ENCODE results near the gene TPPP2. TPM values are rescaled to one million over a fixed set of nuclear protein-coding genes. Genes with fewer than 3 reads are reported as not detected.

The TPPP2 gene
- total and polyA plus RNA-seq, 4 donors, result 1.5 to 5.9 (median 1.6) TPM

DNA sequence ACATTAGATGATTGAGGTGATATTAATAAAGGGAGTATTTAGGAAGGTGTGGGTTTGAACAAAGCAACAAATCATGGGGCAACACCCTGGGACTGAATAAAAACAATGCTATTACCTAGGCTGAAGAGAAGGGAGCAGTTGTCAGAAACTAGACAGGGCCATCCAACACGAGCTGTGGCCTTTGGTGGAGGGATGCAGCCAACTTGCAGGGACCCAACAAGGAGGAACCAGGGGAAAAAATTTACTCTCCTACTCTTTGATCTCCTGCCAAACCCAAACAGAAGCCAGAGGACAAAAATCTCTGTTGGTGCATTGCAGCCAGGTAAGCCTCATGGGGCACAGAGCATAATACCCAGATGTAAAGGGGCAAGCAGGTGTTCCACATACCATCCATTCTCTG, 18.9 kb upstream of the TPPP2 start (continued):
- TF ChIP-seq YY1 (IDR thresholded peaks at IDR 0.05), result no peak
- no peak for TF ChIP-seq GABPA (IDR thresholded peaks at IDR 0.05 in 1 of 2, conservative IDR thresholded peaks at IDR 0.05 in 1 of 2)

DNA sequence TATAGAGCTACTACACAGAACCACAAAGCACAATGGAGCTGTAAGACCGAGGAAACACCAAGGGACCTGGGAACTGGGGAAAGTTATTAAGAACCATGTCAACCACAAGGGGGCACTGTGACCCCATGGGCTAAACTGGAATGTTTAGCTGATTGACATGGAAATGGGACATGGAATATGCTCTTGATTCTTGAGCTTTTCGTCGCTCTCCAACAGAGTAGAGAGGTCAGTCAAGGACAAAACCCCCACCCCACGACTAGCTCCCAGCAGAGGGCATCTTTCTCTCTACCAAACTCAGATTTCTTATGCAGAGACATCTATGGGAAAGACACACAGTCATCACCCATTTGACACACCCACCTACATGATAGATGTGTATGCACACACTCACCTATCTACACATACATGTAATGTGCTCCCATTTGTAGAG, 15.2 kb upstream of the TPPP2 start:
- Histone ChIP-seq H3K9ac (ENCODE audit: low read depth in 1 of 2, low read length in 2 of 2) (no peak overlapping the region), H3K27ac (ENCODE audit: low read depth in 1 of 2, low read length in 2 of 2) (no peak overlapping the region), H3K9me3 (ENCODE audit: control insufficient read depth in 4 of 4, low read length in 3 of 4) (no peaks in the 10 kb centered on the region), H3K36me3 (ENCODE audit: control insufficient read depth in 4 of 4, insufficient read depth in 3 of 4, low read depth in 1 of 4, low read length in 3 of 4) (peaks cover 7 to 31% (median 27%) of the 10 kb centered on the region in 4 donors), H3K4me1 (ENCODE audit: control insufficient read depth in 4 of 4, insufficient read depth in 4 of 4, low read length in 3 of 4) (peaks cover 0 to 30% (median 5%) of the 10 kb centered on the region in 4 donors), H3K4me3 (ENCODE audit: low read depth in 1 of 3, low read length in 3 of 3) (no peak overlapping the region), H3K27me3 (ENCODE audit: control insufficient read depth in 4 of 4, insufficient read depth in 4 of 4, low read length in 3 of 4) (no peaks in the 10 kb centered on the region)
- DNase-seq (ENCODE audit: low spot score), result peak; percentile 85
- TF ChIP-seq JUND (IDR thresholded peaks at IDR 0.05) (no peak), RAD21 (IDR thresholded peaks at IDR 0.05) (peak; percentile 100), FOXA2 (IDR thresholded peaks at IDR 0.05) (no peak), GABPA (IDR thresholded peaks at IDR 0.05 in 1 of 2, conservative IDR thresholded peaks at IDR 0.05 in 1 of 2) (no peak), HNF4G (IDR thresholded peaks at IDR 0.05) (no peak), NR2F2 (IDR thresholded peaks at IDR 0.05) (peak; percentile 25), SP1 (IDR thresholded peaks at IDR 0.05) (no peak), RXRA (IDR thresholded peaks at IDR 0.05) (peak; percentile 21 to 57)
- TF ChIP-seq, protein P1, sequence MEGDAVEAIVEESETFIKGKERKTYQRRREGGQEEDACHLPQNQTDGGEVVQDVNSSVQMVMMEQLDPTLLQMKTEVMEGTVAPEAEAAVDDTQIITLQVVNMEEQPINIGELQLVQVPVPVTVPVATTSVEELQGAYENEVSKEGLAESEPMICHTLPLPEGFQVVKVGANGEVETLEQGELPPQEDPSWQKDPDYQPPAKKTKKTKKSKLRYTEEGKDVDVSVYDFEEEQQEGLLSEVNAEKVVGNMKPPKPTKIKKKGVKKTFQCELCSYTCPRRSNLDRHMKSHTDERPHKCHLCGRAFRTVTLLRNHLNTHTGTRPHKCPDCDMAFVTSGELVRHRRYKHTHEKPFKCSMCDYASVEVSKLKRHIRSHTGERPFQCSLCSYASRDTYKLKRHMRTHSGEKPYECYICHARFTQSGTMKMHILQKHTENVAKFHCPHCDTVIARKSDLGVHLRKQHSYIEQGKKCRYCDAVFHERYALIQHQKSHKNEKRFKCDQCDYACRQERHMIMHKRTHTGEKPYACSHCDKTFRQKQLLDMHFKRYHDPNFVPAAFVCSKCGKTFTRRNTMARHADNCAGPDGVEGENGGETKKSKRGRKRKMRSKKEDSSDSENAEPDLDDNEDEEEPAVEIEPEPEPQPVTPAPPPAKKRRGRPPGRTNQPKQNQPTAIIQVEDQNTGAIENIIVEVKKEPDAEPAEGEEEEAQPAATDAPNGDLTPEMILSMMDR (IDR thresholded peaks at IDR 0.05; ENCODE audit: low read depth, low read length, missing input control), result peak; percentile 93
- TF ChIP-seq, protein P2, sequence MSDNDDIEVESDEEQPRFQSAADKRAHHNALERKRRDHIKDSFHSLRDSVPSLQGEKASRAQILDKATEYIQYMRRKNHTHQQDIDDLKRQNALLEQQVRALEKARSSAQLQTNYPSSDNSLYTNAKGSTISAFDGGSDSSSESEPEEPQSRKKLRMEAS (IDR thresholded peaks at IDR 0.05), result no peak
- WGBS, result 0% methylated on average over 4 of the region's 4 CpGs

DNA sequence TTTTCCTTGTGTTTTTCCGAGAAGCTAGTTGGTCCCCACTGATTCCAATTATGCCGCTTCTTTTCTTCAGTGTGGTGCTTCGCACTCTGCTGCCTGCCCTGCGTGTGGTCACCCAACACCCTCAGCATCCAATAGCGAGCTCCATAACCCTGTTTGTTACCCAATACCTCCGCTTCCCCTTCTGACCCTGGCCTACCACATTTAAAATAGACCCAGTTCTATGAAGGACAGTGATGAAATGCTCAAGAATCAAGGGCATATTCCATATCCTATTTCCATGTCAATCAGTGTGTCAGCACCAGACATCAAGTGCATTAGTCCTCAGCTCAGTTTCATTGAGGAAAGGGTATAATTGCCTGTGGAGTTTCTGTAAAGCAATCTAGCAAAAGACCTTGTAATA, 14.7 kb upstream of the TPPP2 start:
- Histone ChIP-seq H3K27me3 (ENCODE audit: control insufficient read depth in 4 of 4, insufficient read depth in 4 of 4, low read length in 3 of 4) (no peaks in the 10 kb centered on the region), H3K9me3 (ENCODE audit: control insufficient read depth in 4 of 4, low read length in 3 of 4) (no peaks in the 10 kb centered on the region), H3K4me1 (ENCODE audit: control insufficient read depth in 4 of 4, insufficient read depth in 4 of 4, low read length in 3 of 4) (peaks cover 0 to 34% (median 6%) of the 10 kb centered on the region in 4 donors), H3K4me3 (ENCODE audit: low read depth in 1 of 3, low read length in 3 of 3) (no peak overlapping the region), H3K9ac (ENCODE audit: low read depth in 1 of 2, low read length in 2 of 2) (no peak overlapping the region), H3K27ac (ENCODE audit: low read depth in 1 of 2, low read length in 2 of 2) (no peak overlapping the region), H3K36me3 (ENCODE audit: control insufficient read depth in 4 of 4, insufficient read depth in 3 of 4, low read depth in 1 of 4, low read length in 3 of 4) (peaks cover 8 to 34% (median 28%) of the 10 kb centered on the region in 4 donors)
- TF ChIP-seq, protein P3, sequence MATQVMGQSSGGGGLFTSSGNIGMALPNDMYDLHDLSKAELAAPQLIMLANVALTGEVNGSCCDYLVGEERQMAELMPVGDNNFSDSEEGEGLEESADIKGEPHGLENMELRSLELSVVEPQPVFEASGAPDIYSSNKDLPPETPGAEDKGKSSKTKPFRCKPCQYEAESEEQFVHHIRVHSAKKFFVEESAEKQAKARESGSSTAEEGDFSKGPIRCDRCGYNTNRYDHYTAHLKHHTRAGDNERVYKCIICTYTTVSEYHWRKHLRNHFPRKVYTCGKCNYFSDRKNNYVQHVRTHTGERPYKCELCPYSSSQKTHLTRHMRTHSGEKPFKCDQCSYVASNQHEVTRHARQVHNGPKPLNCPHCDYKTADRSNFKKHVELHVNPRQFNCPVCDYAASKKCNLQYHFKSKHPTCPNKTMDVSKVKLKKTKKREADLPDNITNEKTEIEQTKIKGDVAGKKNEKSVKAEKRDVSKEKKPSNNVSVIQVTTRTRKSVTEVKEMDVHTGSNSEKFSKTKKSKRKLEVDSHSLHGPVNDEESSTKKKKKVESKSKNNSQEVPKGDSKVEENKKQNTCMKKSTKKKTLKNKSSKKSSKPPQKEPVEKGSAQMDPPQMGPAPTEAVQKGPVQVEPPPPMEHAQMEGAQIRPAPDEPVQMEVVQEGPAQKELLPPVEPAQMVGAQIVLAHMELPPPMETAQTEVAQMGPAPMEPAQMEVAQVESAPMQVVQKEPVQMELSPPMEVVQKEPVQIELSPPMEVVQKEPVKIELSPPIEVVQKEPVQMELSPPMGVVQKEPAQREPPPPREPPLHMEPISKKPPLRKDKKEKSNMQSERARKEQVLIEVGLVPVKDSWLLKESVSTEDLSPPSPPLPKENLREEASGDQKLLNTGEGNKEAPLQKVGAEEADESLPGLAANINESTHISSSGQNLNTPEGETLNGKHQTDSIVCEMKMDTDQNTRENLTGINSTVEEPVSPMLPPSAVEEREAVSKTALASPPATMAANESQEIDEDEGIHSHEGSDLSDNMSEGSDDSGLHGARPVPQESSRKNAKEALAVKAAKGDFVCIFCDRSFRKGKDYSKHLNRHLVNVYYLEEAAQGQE (IDR thresholded peaks at IDR 0.05), result no peak
- TF ChIP-seq YY1 (IDR thresholded peaks at IDR 0.05), result no peak
- no peak for DNase-seq (ENCODE audit: low spot score)
- WGBS, result 34% methylated on average over 6 of the region's 6 CpGs

Measured in liver (tissue), 9 donors.